MM.1S (cell line): ENCODE measurements around the gene CD79A.
"Not testable (repeated sequence)": the region's sequence is repeated elsewhere in the genome, so short reads cannot be mapped to it uniquely, and the experiment has no call there.

ENCODE experiments used
- DNase-seq: peaks from one replicate; pipeline ENCODE4 v3.0.0-alpha.2; 2015
- H2AFZ ChIP-seq: fragments of 300-600 bp; sonication (generic); 2 replicates; pipeline ENCODE4 v1.6.0; 2016; ENCODE audit warnings: antibody characterized with exemption, low read length
- H3F3A ChIP-seq: fragments of 300-600 bp; sonication (generic); 2 replicates; pipeline ENCODE4 v1.6.1; 2016; ENCODE audit warnings: mild to moderate bottlenecking, antibody characterized with exemption, low read length, moderate library complexity, mixed read lengths; ENCODE audit not compliant: insufficient read depth
- H3K27ac ChIP-seq: fragments of 300-600 bp; sonication (generic); 2 replicates; pipeline ENCODE4 v1.5.1; 2016; ENCODE audit warnings: mild to moderate bottlenecking, low read length
- H3K27me3 ChIP-seq: fragments of 300-600 bp; sonication (generic); replicated peaks from 2 replicates; pipeline ENCODE4 v1.6.0; 2016; ENCODE audit warnings: low read length; ENCODE audit not compliant: insufficient read depth
- H3K36me3 ChIP-seq: fragments of 300-600 bp; sonication (generic); replicated peaks from 2 replicates; pipeline ENCODE4 v1.6.1; 2016; ENCODE audit warnings: mild to moderate bottlenecking, low read length, mixed read lengths; ENCODE audit not compliant: insufficient read depth
- H3K4me1 ChIP-seq: fragments of 300-600 bp; sonication (generic); 2 replicates; pipeline ENCODE4 v1.6.1; 2016; ENCODE audit warnings: low read length, mixed read lengths
- H3K4me2 ChIP-seq: fragments of 300-600 bp; sonication (generic); 2 replicates; pipeline ENCODE4 v1.6.0; 2016; ENCODE audit warnings: low read depth, low read length
- H3K4me3 ChIP-seq: fragments of 300-600 bp; sonication (generic); 2 replicates; pipeline ENCODE4 v1.5.1; 2016; ENCODE audit warnings: low read length, mixed read lengths
- H3K79me2 ChIP-seq: fragments of 300-600 bp; sonication (generic); 2 replicates; pipeline ENCODE4 v1.6.1; 2016; ENCODE audit warnings: mixed run types, low read length, mixed read lengths
- H3K9ac ChIP-seq: fragments of 300-600 bp; sonication (generic); 2 replicates; pipeline ENCODE4 v1.6.1; 2016; ENCODE audit warnings: low read length, mixed read lengths
- H3K9me2 ChIP-seq: fragments of 300-600 bp; sonication (generic); replicated peaks from 2 replicates; pipeline ENCODE4 v1.6.1; 2016; ENCODE audit warnings: mild to moderate bottlenecking, low read length, mixed read lengths; ENCODE audit not compliant: insufficient read depth
- H3K9me3 ChIP-seq: fragments of 300-600 bp; sonication (generic); replicated peaks from 2 replicates; pipeline ENCODE4 v1.6.1; 2016; ENCODE audit warnings: mild to moderate bottlenecking, low read length, mixed read lengths; ENCODE audit not compliant: insufficient read depth
- H4K20me1 ChIP-seq: fragments of 300-600 bp; sonication (generic); 2 replicates; pipeline ENCODE4 v1.6.1; 2016; ENCODE audit warnings: mild to moderate bottlenecking, low read length, moderate library complexity, mixed read lengths; ENCODE audit not compliant: insufficient read depth
- EZH2 ChIP-seq: fragments of 300-600 bp; sonication (generic); optimal IDR thresholded peaks from 2 replicates; pipeline ENCODE3; 2017; ENCODE audit warnings: low read depth, mild to moderate bottlenecking, antibody characterized with exemption, low read length, mixed read lengths
- EZH2phosphoT487 ChIP-seq: fragments of 300-600 bp; sonication (generic); IDR thresholded peaks from 2 replicates; pipeline ENCODE4 v1.6.1; 2018; ENCODE audit warnings: antibody characterized with exemption, low read length
- TF ChIP-seq, protein P1 (sequence below): fragments of 300-600 bp; sonication (generic); IDR thresholded peaks from 2 replicates; pipeline ENCODE4 v1.5.1; 2016; ENCODE audit warnings: antibody characterized with exemption, low read length, mixed read lengths

CD79A gene

DNA sequence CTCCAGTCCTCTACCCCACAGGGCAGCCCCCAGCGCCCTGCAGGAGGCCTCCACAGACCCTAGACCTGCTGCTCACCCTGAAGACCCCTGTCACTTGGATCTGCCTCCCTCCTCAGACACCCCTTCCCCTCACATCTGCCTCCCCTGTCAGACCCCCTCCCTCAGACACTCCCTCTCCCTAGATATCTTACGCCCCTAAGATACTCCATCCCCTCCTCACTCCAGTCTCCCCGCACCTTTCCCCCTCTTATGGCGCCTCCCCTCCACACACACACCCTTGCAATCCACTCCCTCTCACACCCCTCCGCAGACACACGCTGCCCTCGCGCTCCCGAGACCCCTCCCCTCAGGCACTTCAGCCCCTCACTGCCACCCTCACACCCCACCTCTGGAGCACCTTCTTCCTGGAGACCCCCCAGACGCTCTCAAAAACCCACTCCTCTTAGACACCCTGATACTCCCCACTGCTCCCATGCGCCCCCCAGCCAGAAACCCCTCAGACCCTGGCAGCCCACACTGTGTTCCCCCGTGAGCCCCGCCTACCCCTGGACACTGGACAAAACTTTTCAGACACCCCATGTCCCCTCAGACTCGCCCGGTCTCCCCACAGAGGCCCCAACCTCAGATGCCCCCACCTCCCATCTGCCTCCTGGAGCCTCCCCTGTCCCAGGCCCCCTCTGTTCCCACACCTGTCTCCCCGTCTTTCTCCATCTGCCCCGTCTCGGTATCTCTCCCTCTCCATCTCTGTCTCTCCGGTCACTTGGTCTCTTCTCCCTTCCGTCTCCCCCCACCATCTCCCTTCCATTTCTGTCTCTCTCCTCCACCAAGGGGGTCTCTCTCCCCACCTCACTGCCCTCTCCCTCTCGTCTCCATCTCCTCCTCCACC is 36.7 kb downstream of the CD79A start:
- Histone ChIP-seq H3K4me2 (no peak overlapping the region), H3K27me3 (peaks cover 64% of the 10 kb centered on the region), H4K20me1 (no peaks in the 10 kb centered on the region), H2AFZ (no peak overlapping the region), H3K36me3 (no peaks in the 10 kb centered on the region), H3K9me3 (no peaks in the 10 kb centered on the region), H3F3A (no peaks in the 10 kb centered on the region), H3K9me2 (no peaks in the 10 kb centered on the region), H3K9ac (no peak overlapping the region), H3K4me1 (no peaks in the 10 kb centered on the region), H3K27ac (no peak overlapping the region), H3K79me2 (no peaks in the 10 kb centered on the region), H3K4me3 (no peak overlapping the region)
- no peak for DNase-seq
- TF ChIP-seq EZH2phosphoT487, result no peak

DNA sequence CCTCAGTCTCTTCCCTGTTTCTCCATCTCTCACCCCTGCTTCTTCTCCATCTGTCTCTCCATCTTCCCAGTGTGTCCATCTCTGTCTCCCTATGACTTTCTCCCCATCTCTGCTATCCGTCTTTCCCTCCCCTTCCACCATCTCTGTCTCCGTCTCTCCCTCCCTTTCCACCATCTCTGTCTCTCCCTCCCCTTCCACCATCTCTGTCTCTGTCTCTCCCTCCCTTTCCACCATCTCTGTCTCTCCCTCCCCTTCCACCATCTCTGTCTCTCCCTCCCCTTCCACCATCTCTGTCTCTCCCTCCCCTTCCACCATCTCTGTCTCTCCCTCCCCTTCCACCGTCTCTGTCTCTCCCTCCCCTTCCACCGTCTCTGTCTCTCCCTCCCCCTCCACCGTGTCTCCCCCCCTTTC is 37.4 kb downstream of the CD79A start:
- not testable (repeated sequence) for H4K20me1 ChIP-seq, H2AFZ ChIP-seq, H3K27ac ChIP-seq, H3K36me3 ChIP-seq, H3K4me3 ChIP-seq, H3K4me2 ChIP-seq, H3K79me2 ChIP-seq, H3K9me3 ChIP-seq, H3K9me2 ChIP-seq, H3F3A ChIP-seq, H3K9ac ChIP-seq, DNase-seq, H3K4me1 ChIP-seq
- H3K27me3 ChIP-seq, result peaks cover 64% of the 10 kb centered on the region

DNA sequence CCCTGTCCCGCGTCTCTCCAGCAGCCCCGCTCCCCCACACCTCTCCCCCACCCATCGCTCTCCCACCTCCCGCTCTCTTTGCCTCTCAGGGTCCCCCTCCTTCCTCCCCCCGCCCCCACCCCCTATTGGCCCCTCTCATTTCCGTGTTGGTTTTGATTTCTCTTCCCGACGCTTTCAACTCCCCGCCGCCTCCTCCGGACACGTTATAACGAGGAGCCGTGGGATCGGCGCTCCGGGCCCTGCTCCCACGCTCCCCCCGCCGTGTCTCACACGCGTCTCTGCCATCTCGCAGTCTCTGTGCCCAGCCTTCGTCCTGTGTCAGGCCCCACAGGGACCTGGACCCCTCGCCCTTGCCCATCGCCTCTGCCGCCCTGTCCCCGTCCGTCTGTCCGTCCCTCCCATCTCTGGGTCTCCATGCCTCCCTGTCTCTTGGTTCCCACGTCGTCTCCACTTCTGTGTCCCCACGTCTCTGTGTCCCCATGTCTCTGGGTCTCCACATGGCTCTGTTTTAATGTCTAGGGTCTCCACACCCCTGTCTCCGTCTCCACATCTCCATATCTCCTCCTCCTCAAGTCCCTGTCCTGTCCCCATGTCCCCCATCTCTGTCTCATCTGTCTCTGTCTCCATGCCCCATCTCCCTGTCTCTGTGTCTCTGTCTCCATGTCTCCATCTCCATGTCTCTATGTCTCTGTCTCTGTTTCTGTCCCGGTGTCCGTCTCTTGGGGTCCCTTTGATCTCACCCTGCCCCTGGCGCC is 38.1 kb downstream of the CD79A start:
- H3K9me3 ChIP-seq, result no peaks in the 10 kb centered on the region
- H4K20me1 ChIP-seq, result no peaks in the 10 kb centered on the region
- H3K9ac ChIP-seq, result no peak overlapping the region
- peaks cover 66% of the 10 kb centered on the region for H3K27me3 ChIP-seq
- H3K4me3 ChIP-seq, result no peak overlapping the region; the same call in 1 of the 2 replicates
- no peaks in the 10 kb centered on the region for H3F3A ChIP-seq
- H3K79me2 ChIP-seq, result no peaks in the 10 kb centered on the region
- no peak for TF ChIP-seq EZH2
- no peak; the same call in 1 of the 2 replicates for TF ChIP-seq EZH2phosphoT487
- TF ChIP-seq, protein P1, sequence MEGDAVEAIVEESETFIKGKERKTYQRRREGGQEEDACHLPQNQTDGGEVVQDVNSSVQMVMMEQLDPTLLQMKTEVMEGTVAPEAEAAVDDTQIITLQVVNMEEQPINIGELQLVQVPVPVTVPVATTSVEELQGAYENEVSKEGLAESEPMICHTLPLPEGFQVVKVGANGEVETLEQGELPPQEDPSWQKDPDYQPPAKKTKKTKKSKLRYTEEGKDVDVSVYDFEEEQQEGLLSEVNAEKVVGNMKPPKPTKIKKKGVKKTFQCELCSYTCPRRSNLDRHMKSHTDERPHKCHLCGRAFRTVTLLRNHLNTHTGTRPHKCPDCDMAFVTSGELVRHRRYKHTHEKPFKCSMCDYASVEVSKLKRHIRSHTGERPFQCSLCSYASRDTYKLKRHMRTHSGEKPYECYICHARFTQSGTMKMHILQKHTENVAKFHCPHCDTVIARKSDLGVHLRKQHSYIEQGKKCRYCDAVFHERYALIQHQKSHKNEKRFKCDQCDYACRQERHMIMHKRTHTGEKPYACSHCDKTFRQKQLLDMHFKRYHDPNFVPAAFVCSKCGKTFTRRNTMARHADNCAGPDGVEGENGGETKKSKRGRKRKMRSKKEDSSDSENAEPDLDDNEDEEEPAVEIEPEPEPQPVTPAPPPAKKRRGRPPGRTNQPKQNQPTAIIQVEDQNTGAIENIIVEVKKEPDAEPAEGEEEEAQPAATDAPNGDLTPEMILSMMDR, result no peak
- H2AFZ ChIP-seq, result no peak overlapping the region
- H3K9me2 ChIP-seq, result no peaks in the 10 kb centered on the region
- peak overlapping the region; percentile 47; the same call in 1 of the 2 replicates for H3K4me2 ChIP-seq
- H3K27ac ChIP-seq, result no peak overlapping the region
- no peaks in the 10 kb centered on the region for H3K4me1 ChIP-seq
- no peak for DNase-seq
- no peaks in the 10 kb centered on the region for H3K36me3 ChIP-seq

DNA sequence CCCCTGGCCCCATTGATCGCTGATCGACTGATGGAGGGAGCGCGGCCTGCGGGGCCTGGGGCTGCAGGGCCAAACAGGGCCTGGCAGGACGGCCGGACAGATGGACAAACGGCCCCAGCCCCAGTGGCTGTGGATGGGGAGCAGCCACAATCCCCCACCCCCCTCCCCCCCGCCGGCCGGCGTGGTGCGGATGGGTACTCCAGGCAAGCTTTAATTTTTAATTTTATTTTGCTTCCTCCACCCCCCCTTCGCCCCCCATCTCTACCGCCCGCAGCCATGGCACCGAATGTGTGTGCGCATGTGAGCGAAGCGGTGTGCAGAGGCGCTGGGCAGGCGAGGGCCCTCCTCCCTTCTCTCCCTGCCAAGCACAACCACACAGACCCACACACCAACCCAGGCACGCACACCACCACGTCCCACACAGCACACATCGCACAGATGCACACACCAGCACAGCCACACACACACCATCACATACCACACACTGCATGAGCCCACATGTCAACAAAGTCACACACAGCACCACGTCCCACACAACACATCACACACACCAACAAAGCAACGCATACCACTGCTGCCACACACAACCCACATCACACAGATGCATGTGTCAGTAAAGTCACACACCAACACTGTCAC is 38.8 kb downstream of the CD79A start:
- no peaks in the 10 kb centered on the region for H3K79me2 ChIP-seq
- no peaks in the 10 kb centered on the region for H3F3A ChIP-seq
- H3K27me3 ChIP-seq, result peaks cover 67% of the 10 kb centered on the region
- no peak for DNase-seq
- H3K36me3 ChIP-seq, result no peaks in the 10 kb centered on the region
- no peaks in the 10 kb centered on the region for H4K20me1 ChIP-seq
- H3K27ac ChIP-seq, result no peak overlapping the region
- no peaks in the 10 kb centered on the region for H3K9me2 ChIP-seq
- H3K4me1 ChIP-seq, result no peaks in the 10 kb centered on the region
- TF ChIP-seq EZH2 (no peak), EZH2phosphoT487 (no peak)
- TF ChIP-seq, protein P1, result no peak
- no peak overlapping the region for H3K4me3 ChIP-seq
- no peak overlapping the region for H3K9ac ChIP-seq
- H3K9me3 ChIP-seq, result no peaks in the 10 kb centered on the region
- H2AFZ ChIP-seq, result no peak overlapping the region
- H3K4me2 ChIP-seq, result no peak overlapping the region
